Panc1 (cell line): ENCODE results near the gene OLFML2B. TPM values are rescaled to one million over a fixed set of nuclear protein-coding genes. Genes with fewer than 3 reads are reported as not detected.

ENCODE experiments used
- ATAC-seq: fragments of 200-7000 bp; cut with Tn5 transposase; 2 replicates; pipeline ENCODE4 v1.9.1; 2020; ENCODE audit warnings: mild to moderate bottlenecking, moderate library complexity
- BruUV-seq: library from RNA; stranded (reverse); fragments of 400-500 nt; replicated peaks from 2 replicates; lab custom pipeline; 2021; lab: Mats Ljungman, UMichigan
- CTCF ChIA-PET: fragments of 300-600 bp; sonication (Branson Sonifier 250); formaldehyde crosslinking; loops from one replicate; lab custom pipeline; 2022; ENCODE audit warnings: antibody characterized with exemption; lab: Charles Lee
- POLR2A ChIA-PET: fragments of 300-600 bp; sonication (Branson Sonifier 250); formaldehyde crosslinking; loops from one replicate; lab custom pipeline; 2022; ENCODE audit warnings: antibody characterized with exemption; lab: Charles Lee
- DNase-seq: peaks from one replicate; pipeline ENCODE4 v3.0.0-alpha.2; 2010; ENCODE audit warnings: low read depth, low spot score
- H3K27ac ChIP-seq: 2 replicates; pipeline ENCODE4 v1.5.1; 2011; ENCODE audit warnings: mild to moderate bottlenecking, low read length, inconsistent platforms
- H3K27me3 ChIP-seq: fragments of 200-500 bp; sonication (Bioruptor generic); 2 replicates; pipeline ENCODE4 v1.6.0; 2014; ENCODE audit warnings: low read length, inconsistent platforms; ENCODE audit not compliant: control insufficient read depth, insufficient read depth
- H3K36me3 ChIP-seq: fragments of 200-500 bp; sonication (Bioruptor generic); 2 replicates; pipeline ENCODE4 v1.5.1; 2014; ENCODE audit warnings: inconsistent platforms, mild to moderate bottlenecking, low read length, moderate library complexity; ENCODE audit not compliant: control insufficient read depth, insufficient read depth
- H3K4me1 ChIP-seq: 2 replicates; pipeline ENCODE4 v1.5.1; 2011; ENCODE audit warnings: inconsistent platforms, mild to moderate bottlenecking, low read length, moderate library complexity; ENCODE audit not compliant: control insufficient read depth, insufficient read depth
- H3K4me3 ChIP-seq, 2 experiments: 2 replicates each; pipeline ENCODE4 v1.5.1; 2011 to 2012; ENCODE audit warnings: low read depth in 2 of 2, low read length in 2 of 2, mild to moderate bottlenecking in 2 of 2, inconsistent platforms in 1 of 2, moderate library complexity in 1 of 2
- H3K9me3 ChIP-seq: fragments of 200-500 bp; sonication (Bioruptor generic); 2 replicates; pipeline ENCODE4 v1.5.1; 2014; ENCODE audit warnings: low read depth, mild to moderate bottlenecking, inconsistent platforms, low read length, moderate library complexity; ENCODE audit not compliant: control insufficient read depth, insufficient read depth
- POLR2AphosphoS5 ChIP-seq: IDR thresholded peaks from 2 replicates; pipeline ENCODE4 v1.6.1; 2012; ENCODE audit warnings: mild to moderate bottlenecking, low read depth, low read length, moderate library complexity
- SIN3A ChIP-seq: IDR thresholded peaks from 2 replicates; pipeline ENCODE4 v1.6.1; 2012; ENCODE audit warnings: low read depth, mild to moderate bottlenecking, low read length, moderate library complexity, borderline replicate concordance; ENCODE audit not compliant: insufficient read depth
- TCF7L2 ChIP-seq: IDR thresholded peaks from 2 replicates; pipeline ENCODE4 v1.6.1; 2011; ENCODE audit warnings: mild to moderate bottlenecking, low read depth, low read length, inconsistent platforms
- in situ Hi-C: cut with HindIII; loops from 2 replicates; pipeline ENCODE4 v1.10.0; 2016; ENCODE audit warnings: low sequenced_read_pairs, low pct_unique_long_range_greater_than_20kb
- intact Hi-C: fragments of 100-400 bp; cut with micrococcal nuclease; formaldehyde crosslinking; loops from one replicate; pipeline ENCODE4 v1.10.0; 2022; ENCODE audit not compliant: unreplicated experiment
- total RNA-seq: library from RNA; stranded (reverse); gene quantifications from one replicate; pipeline ENCODE4 v1.2.1, GENCODE V29; 2021; ENCODE audit not compliant: unreplicated experiment
- TF ChIP-seq, protein P1 (sequence below), 2 experiments: IDR thresholded peaks; 2 replicates each; pipeline ENCODE4 v1.6.1; 2011 to 2012; ENCODE audit warnings: low read depth in 2 of 2, control low read depth in 1 of 2, low read length in 1 of 2, mild to moderate bottlenecking in 1 of 2, moderate library complexity in 1 of 2; ENCODE audit not compliant: insufficient read depth in 1 of 2
- TF ChIP-seq, protein P2 (sequence below): fragments of 450-650 bp; IDR thresholded peaks from 2 replicates; pipeline ENCODE4 v1.5.1; 2017; ENCODE audit warnings: mild to moderate bottlenecking

Gene OLFML2B
- total RNA-seq, 1 experiment from 2014 or later: 1.5 TPM

DNA sequence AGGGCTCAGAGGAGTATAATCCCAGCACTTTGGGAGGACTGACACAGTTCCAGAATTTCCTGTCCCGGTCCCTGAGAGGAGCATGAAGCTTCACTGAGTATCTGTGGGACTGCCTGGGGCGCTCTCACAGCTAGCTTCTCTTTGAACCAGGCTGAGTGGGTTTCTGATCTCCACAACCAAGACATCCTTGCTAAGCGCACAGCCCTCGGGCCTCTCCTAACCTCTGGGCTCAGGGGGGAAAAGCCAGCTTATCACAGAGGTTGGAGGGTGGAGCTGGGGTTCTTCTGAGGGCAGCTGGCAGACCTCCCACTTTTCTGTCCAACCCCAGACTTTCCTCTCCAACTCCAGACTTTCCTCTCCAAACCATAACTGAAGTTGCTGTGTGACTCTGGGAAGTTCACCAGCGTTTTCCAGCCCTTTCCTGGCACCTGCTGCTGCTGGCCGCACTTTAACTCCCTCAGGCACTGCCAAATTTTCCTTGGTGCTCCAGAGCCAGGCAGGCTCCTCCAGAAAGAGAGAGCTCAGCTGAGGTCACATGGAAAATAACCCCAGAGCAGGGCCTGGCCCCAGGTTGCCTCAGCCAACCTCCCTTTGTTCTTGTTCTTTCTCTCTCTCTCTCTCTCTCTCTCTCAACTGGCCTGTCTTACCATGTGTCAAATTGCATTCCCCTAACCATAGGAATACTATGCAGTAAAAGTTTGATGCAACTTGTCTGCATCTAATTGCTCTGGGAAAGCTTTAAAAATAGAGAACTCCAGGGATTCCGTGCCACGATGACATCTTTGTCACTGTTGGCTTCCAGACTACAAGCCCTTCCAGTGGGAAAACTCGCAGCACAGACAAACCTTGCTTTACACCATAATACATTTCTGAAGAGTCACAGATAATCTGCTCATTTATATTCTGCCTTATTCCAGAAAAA is 49.5 kb downstream of the OLFML2B start:
- Histone ChIP-seq H3K4me3 (no peak overlapping the region), H3K9me3 (no peaks in the 10 kb centered on the region), H3K27ac (no peak overlapping the region), H3K4me1 (no peaks in the 10 kb centered on the region), H3K36me3 (no peaks in the 10 kb centered on the region), H3K27me3 (peaks cover 15% of the 10 kb centered on the region)
- BruUV-seq: no TSS peak
- intact Hi-C loops: no loop called here
- ChIA-PET POLR2A (interaction anchor here (0.6 kb wide), 1 partner anchor 167 kb away, joined by 4 read pairs; no protein-coding TSS in a partner anchor), CTCF (interaction anchor here (0.5 kb wide), 1 partner anchor 46 kb away, joined by 5 read pairs; no protein-coding TSS in a partner anchor)
- ATAC-seq (no peak), DNase-seq (no peak)
- TF ChIP-seq, protein P1, sequence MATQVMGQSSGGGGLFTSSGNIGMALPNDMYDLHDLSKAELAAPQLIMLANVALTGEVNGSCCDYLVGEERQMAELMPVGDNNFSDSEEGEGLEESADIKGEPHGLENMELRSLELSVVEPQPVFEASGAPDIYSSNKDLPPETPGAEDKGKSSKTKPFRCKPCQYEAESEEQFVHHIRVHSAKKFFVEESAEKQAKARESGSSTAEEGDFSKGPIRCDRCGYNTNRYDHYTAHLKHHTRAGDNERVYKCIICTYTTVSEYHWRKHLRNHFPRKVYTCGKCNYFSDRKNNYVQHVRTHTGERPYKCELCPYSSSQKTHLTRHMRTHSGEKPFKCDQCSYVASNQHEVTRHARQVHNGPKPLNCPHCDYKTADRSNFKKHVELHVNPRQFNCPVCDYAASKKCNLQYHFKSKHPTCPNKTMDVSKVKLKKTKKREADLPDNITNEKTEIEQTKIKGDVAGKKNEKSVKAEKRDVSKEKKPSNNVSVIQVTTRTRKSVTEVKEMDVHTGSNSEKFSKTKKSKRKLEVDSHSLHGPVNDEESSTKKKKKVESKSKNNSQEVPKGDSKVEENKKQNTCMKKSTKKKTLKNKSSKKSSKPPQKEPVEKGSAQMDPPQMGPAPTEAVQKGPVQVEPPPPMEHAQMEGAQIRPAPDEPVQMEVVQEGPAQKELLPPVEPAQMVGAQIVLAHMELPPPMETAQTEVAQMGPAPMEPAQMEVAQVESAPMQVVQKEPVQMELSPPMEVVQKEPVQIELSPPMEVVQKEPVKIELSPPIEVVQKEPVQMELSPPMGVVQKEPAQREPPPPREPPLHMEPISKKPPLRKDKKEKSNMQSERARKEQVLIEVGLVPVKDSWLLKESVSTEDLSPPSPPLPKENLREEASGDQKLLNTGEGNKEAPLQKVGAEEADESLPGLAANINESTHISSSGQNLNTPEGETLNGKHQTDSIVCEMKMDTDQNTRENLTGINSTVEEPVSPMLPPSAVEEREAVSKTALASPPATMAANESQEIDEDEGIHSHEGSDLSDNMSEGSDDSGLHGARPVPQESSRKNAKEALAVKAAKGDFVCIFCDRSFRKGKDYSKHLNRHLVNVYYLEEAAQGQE (IDR thresholded peaks at IDR 0.05; ENCODE audit: insufficient read depth in 1 of 2, low read depth in 2 of 2, low read length in 1 of 2): no peak
- TF ChIP-seq TCF7L2 (no peak), SIN3A (no peak), POLR2AphosphoS5 (no peak)
- TF ChIP-seq, protein P2, sequence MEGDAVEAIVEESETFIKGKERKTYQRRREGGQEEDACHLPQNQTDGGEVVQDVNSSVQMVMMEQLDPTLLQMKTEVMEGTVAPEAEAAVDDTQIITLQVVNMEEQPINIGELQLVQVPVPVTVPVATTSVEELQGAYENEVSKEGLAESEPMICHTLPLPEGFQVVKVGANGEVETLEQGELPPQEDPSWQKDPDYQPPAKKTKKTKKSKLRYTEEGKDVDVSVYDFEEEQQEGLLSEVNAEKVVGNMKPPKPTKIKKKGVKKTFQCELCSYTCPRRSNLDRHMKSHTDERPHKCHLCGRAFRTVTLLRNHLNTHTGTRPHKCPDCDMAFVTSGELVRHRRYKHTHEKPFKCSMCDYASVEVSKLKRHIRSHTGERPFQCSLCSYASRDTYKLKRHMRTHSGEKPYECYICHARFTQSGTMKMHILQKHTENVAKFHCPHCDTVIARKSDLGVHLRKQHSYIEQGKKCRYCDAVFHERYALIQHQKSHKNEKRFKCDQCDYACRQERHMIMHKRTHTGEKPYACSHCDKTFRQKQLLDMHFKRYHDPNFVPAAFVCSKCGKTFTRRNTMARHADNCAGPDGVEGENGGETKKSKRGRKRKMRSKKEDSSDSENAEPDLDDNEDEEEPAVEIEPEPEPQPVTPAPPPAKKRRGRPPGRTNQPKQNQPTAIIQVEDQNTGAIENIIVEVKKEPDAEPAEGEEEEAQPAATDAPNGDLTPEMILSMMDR: no peak
- in situ Hi-C loops: no loop called here

DNA sequence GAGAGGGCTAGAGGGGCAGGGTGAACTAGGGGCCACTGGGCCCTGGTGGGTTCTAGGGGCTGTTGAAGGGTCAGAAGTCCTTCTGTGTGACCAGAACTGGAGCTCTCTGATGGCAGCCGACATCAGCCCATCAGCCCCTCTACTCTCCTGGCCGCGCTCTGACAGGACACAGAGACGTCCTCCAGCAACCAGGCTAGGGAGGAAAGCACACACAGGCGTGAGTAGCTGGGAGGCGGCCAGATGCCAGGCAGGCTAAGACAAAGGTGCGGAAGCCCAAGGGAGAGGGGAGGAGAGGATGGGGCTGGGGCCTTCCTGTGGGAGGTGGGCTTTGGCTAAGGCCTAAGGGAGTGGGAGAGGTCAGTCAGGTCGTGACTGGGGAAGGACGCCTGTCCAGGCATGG is 50.8 kb downstream of the OLFML2B start:
- ChIA-PET CTCF (no interaction called here), POLR2A (no interaction called here)
- no peaks in the 10 kb centered on the region for H3K9me3 ChIP-seq
- peaks cover 15% of the 10 kb centered on the region for H3K27me3 ChIP-seq
- H3K27ac ChIP-seq: no peak overlapping the region
- no TSS peak for BruUV-seq
- in situ Hi-C loops (no loop called here), intact Hi-C loops (no loop called here)
- no peak overlapping the region for H3K4me3 ChIP-seq
- H3K36me3 ChIP-seq: no peaks in the 10 kb centered on the region
- no peak for DNase-seq
- H3K4me1 ChIP-seq: no peaks in the 10 kb centered on the region
- TF ChIP-seq SIN3A (no peak), TCF7L2 (no peak), POLR2AphosphoS5 (no peak)
- TF ChIP-seq, protein P2: no peak
- no peak for ATAC-seq
